IMR-90 (cell line): ENCODE data around the gene PISD. TPM values are rescaled to one million over a fixed set of nuclear protein-coding genes. Genes with fewer than 3 reads are reported as not detected.

Experiments used
- ATAC-seq: fragments of 200-7000 bp; cut with Tn5 transposase; 2 replicates; pipeline ENCODE4 v1.9.1; 2020; ENCODE audit warnings: low read depth, mild to moderate bottlenecking, moderate library complexity
- BruUV-seq: library from RNA; stranded (reverse); fragments of 400-500 nt; replicated peaks from 2 replicates; lab custom pipeline; 2021; lab: Mats Ljungman, UMichigan
- CTCF ChIA-PET: fragments of 300-600 bp; formaldehyde crosslinking; extraction: SDS; loops from one replicate; lab custom pipeline; 2021; ENCODE audit warnings: antibody characterized with exemption; lab: Yijun Ruan, JAX
- POLR2A ChIA-PET: fragments of 300-600 bp; sonication (Branson Sonifier 250); formaldehyde crosslinking; loops from one replicate; lab custom pipeline; 2022; ENCODE audit warnings: antibody characterized with exemption; ENCODE audit not compliant: unreplicated experiment; lab: Charles Lee
- DNase-seq: peaks from one replicate; pipeline ENCODE4 v3.0.0; 2013
- H2AFZ ChIP-seq: replicated peaks from 2 replicates; pipeline ENCODE3; 2013; ENCODE audit warnings: low read length, mild to moderate bottlenecking; ENCODE audit not compliant: poor library complexity
- H2AK5ac ChIP-seq: 2 replicates; pipeline ENCODE4 v1.6.1; 2013; ENCODE audit warnings: low read depth, low read length, inconsistent platforms
- H2AK9ac ChIP-seq: replicated peaks from 2 replicates; pipeline ENCODE3; 2013; ENCODE audit warnings: mild to moderate bottlenecking, low read depth, low read length, moderate library complexity; ENCODE audit not compliant: poor library complexity
- H2BK120ac ChIP-seq: 2 replicates; pipeline ENCODE4 v1.6.1; 2013; ENCODE audit warnings: low read depth, low read length, inconsistent platforms
- H2BK15ac ChIP-seq: 3 replicates; pipeline ENCODE4 v1.6.1; 2013; ENCODE audit warnings: low read depth, low read length, inconsistent platforms
- H2BK20ac ChIP-seq: 2 replicates; pipeline ENCODE4 v1.6.1; 2013; ENCODE audit warnings: low read depth, mild to moderate bottlenecking, inconsistent platforms, low read length, moderate library complexity
- H2BK5ac ChIP-seq: 2 replicates; pipeline ENCODE4 v1.6.1; 2013; ENCODE audit warnings: mild to moderate bottlenecking, low read depth, low read length, inconsistent platforms; ENCODE audit not compliant: poor library complexity, severe bottlenecking
- H3K14ac ChIP-seq: replicated peaks from 2 replicates; pipeline ENCODE4 v1.6.1; 2013; ENCODE audit warnings: low read depth, low read length, inconsistent platforms
- H3K18ac ChIP-seq: 2 replicates; pipeline ENCODE4 v1.6.1; 2013; ENCODE audit warnings: low read depth, low read length, control low read depth
- H3K23ac ChIP-seq: 2 replicates; pipeline ENCODE4 v1.6.1; 2013; ENCODE audit warnings: low read depth, low read length, inconsistent platforms
- H3K27ac ChIP-seq: 2 replicates; pipeline ENCODE4 v1.5.1; 2013; ENCODE audit warnings: mild to moderate bottlenecking, control low read depth, low read length; ENCODE audit not compliant: insufficient read depth
- H3K27me3 ChIP-seq: 2 replicates; pipeline ENCODE4 v1.6.1; 2013; ENCODE audit warnings: low read length; ENCODE audit not compliant: control insufficient read depth, insufficient read depth
- H3K36me3 ChIP-seq: 2 replicates; pipeline ENCODE4 v1.6.1; 2013; ENCODE audit warnings: low read length, mixed read lengths; ENCODE audit not compliant: control insufficient read depth, insufficient read depth
- H3K4ac ChIP-seq: 2 replicates; pipeline ENCODE4 v1.6.1; 2013; ENCODE audit warnings: low read depth, low read length, inconsistent platforms
- H3K4me1 ChIP-seq: 2 replicates; pipeline ENCODE4 v1.6.1; 2013; ENCODE audit warnings: low read length, mixed read lengths; ENCODE audit not compliant: control insufficient read depth, insufficient read depth
- H3K4me2 ChIP-seq: 2 replicates; pipeline ENCODE4 v1.6.1; 2013; ENCODE audit warnings: low read depth, mild to moderate bottlenecking, control low read depth, low read length, moderate library complexity
- H3K4me3 ChIP-seq: 2 replicates; pipeline ENCODE4 v1.5.1; 2013; ENCODE audit warnings: low read depth, mild to moderate bottlenecking, control low read depth, low read length, moderate library complexity; ENCODE audit not compliant: insufficient read depth
- H3K56ac ChIP-seq: 2 replicates; pipeline ENCODE4 v1.6.1; 2013; ENCODE audit warnings: low read length, inconsistent platforms; ENCODE audit not compliant: insufficient read depth; ENCODE audit errors: extremely low read depth
- H3K79me1 ChIP-seq, 2 experiments: 2 replicates each; pipeline ENCODE4 v1.6.1; 2013; ENCODE audit warnings: low read length in 2 of 2, inconsistent platforms in 1 of 2, low read depth in 1 of 2
- H3K9ac ChIP-seq: 2 replicates; pipeline ENCODE4 v1.6.1; 2013; ENCODE audit warnings: low read depth, low read length, control low read depth
- H3K9me1 ChIP-seq: 2 replicates; pipeline ENCODE4 v1.6.1; 2013; ENCODE audit warnings: low read length, inconsistent platforms; ENCODE audit not compliant: insufficient read depth
- H3K9me3 ChIP-seq: 2 replicates; pipeline ENCODE4 v1.6.1; 2013; ENCODE audit warnings: low read length; ENCODE audit not compliant: control insufficient read depth, insufficient read depth
- H4K20me1 ChIP-seq: 2 replicates; pipeline ENCODE4 v1.6.1; 2013; ENCODE audit warnings: low read length, inconsistent platforms; ENCODE audit not compliant: insufficient read depth
- H4K5ac ChIP-seq: 2 replicates; pipeline ENCODE4 v1.6.1; 2013; ENCODE audit warnings: mild to moderate bottlenecking, low read depth, low read length, control low read depth
- H4K8ac ChIP-seq, 2 experiments: 2 replicates each; pipeline ENCODE4 v1.6.1; 2013; ENCODE audit warnings: low read depth in 2 of 2, low read length in 2 of 2, control low read depth in 1 of 2, inconsistent platforms in 1 of 2
- H4K91ac ChIP-seq: 2 replicates; pipeline ENCODE4 v1.6.1; 2013; ENCODE audit warnings: low read depth, low read length, inconsistent platforms; ENCODE audit not compliant: insufficient read depth
- BHLHE40 ChIP-seq: fragments of 150-350 bp; IDR thresholded peaks from 2 replicates; pipeline ENCODE4 v1.6.1; 2016; ENCODE audit warnings: mild to moderate bottlenecking, low read depth, low read length
- CTCF ChIP-seq: conservative IDR thresholded peaks from 2 replicates; pipeline ENCODE4 v1.5.1; 2012; ENCODE audit warnings: mild to moderate bottlenecking, low read depth, low read length, improper control_type of control experiment
- ELK1 ChIP-seq: fragments of 150-350 bp; IDR thresholded peaks from 2 replicates; pipeline ENCODE4 v1.6.1; 2016; ENCODE audit warnings: low read depth, mild to moderate bottlenecking, low read length, moderate library complexity, borderline replicate concordance
- NFE2L2 ChIP-seq: fragments of 150-350 bp; IDR thresholded peaks from 2 replicates; pipeline ENCODE4 v1.6.1; 2016; ENCODE audit warnings: low read depth, mild to moderate bottlenecking, low read length
- POLR2A ChIP-seq: IDR thresholded peaks from 2 replicates; pipeline ENCODE4 v1.6.1; 2012; ENCODE audit warnings: mild to moderate bottlenecking, low read depth, low read length
- WGBS, 2 experiments: methylation state at CpG; one replicate each; pipeline versions ENCODE4 v1.1.5 to v1.1.7; 2013; ENCODE audit warnings: missing lambda C conversion rate in 2 of 2; ENCODE audit not compliant: insufficient read length in 1 of 2; ENCODE audit errors: extremely low coverage in 2 of 2; 5-methylcytosine and 5-hydroxymethylcytosine counted together
- dilution Hi-C: fragments of 300-500 bp; cut with HindIII; formaldehyde crosslinking; loops from one replicate; pipeline ENCODE4 v1.14.3; 2018; ENCODE audit warnings: low sequenced_read_pairs; ENCODE audit not compliant: unreplicated experiment
- in situ Hi-C: fragments of 300-500 bp; cut with MboI; formaldehyde crosslinking; loops from 3 replicates; pipeline ENCODE4 v1.14.3; 2019; ENCODE audit warnings: low sequenced_read_pairs, inconsistent platforms, mixed read lengths
- intact Hi-C: fragments of 100-400 bp; cut with micrococcal nuclease; formaldehyde crosslinking; loops from 2 replicates; pipeline ENCODE4 v1.10.0; 2022
- polyA plus RNA-seq, 3 experiments: library from polyadenylated mRNA; depleted of rRNA; stranded (reverse); fragments of >200 nt; gene quantifications; 2 replicates each; pipeline ENCODE4 v1.2.3, GENCODE V29; 2012; ENCODE audit warnings: low replicate concordance in 1 of 3
- total RNA-seq: library from RNA; depleted of rRNA; stranded (reverse); fragments of >200 nt; gene quantifications from 2 replicates; pipeline ENCODE4 v1.2.3, GENCODE V29; 2012

PISD gene
- total and polyA plus RNA-seq, 2 of the 4 experiments (the other 2 are of a cell fraction), result 34.1 to 48.8 TPM

- TF ChIP-seq CTCF, result no peak
Measured at GRCh38 chr22:31583861-31584485, 78.0 kb downstream of the PISD start (continued).

GRCh38 chr22:31579835-31580242, 82.2 kb downstream of the PISD start:
- TF ChIP-seq POLR2A (no peak), NFE2L2 (no peak), ELK1 (no peak), BHLHE40 (no peak)
- dilution Hi-C loops (no loop called here), intact Hi-C loops (no loop called here), in situ Hi-C loops (no loop called here)
- H3K4me1 ChIP-seq, result peaks cover 10% of the 10 kb centered on the region
- H3K4me3 ChIP-seq, result no peak overlapping the region
- H3K18ac ChIP-seq, result peak overlapping the region; percentile 9; the same call in 1 of the 2 replicates
- no peak overlapping the region for H3K27ac ChIP-seq
- no peak overlapping the region for H3K14ac ChIP-seq
- ChIA-PET CTCF (no interaction called here), POLR2A (no interaction called here)
- 0 out of 3 replicates have a peak overlapping the region, but pooled peaks have one; percentile 25 for H2BK15ac ChIP-seq
- no peak overlapping the region for H3K4ac ChIP-seq
- H2AK9ac ChIP-seq, result no peak overlapping the region
- H3K79me1 ChIP-seq, result no peaks in the 10 kb centered on the region
- DNase-seq (no peak), ATAC-seq (no peak)
- no peak overlapping the region for H2BK120ac ChIP-seq
- H4K5ac ChIP-seq, result peak overlapping the region; percentile 88; the same call in 1 of the 2 replicates
- H3K36me3 ChIP-seq, result no peaks in the 10 kb centered on the region; the same call in 1 of the 2 replicates
- H2BK20ac ChIP-seq, result 0 out of 2 replicates have a peak overlapping the region, but pooled peaks have one; percentile 0
- no peaks in the 10 kb centered on the region for H4K20me1 ChIP-seq
- H3K27me3 ChIP-seq, result no peaks in the 10 kb centered on the region
- H3K4me2 ChIP-seq, result no peak overlapping the region
- no peak overlapping the region for H2AK5ac ChIP-seq
- no peak overlapping the region for H2AFZ ChIP-seq
- no peak overlapping the region for H4K8ac ChIP-seq
- no peak overlapping the region for H3K9ac ChIP-seq
- no peak overlapping the region for H3K23ac ChIP-seq
- peak overlapping the region; percentile 4 for H2BK5ac ChIP-seq
- H3K9me1 ChIP-seq, result peaks cover 6% of the 10 kb centered on the region
- H4K91ac ChIP-seq, result no peak overlapping the region
- WGBS, 2 experiments, result 100% methylated on average over 1 of the region's 1 CpG; no CpG with 5 or more reads in 1 of the 2 experiments
- H3K9me3 ChIP-seq, result no peaks in the 10 kb centered on the region
- no peak overlapping the region for H3K56ac ChIP-seq
- BruUV-seq, result no TSS peak
